SK-N-SH treated with all-trans-retinoic acid at 6 μM for 48 hours (cell line): ENCODE results near the gene EPOP.

Source experiments
- ARNTL ChIP-seq: fragments of 450-650 bp; formaldehyde crosslinking; IDR thresholded peaks from 2 replicates; pipeline ENCODE4 v1.5.0; 2020; ENCODE audit warnings: low read depth, mild to moderate bottlenecking, moderate library complexity, borderline replicate concordance
- BACH2 ChIP-seq: fragments of 250-450 bp; sonication (Bioruptor Pico); IDR thresholded peaks from 2 replicates; pipeline ENCODE4 v1.9.0; 2021; ENCODE audit warnings: mild to moderate bottlenecking, borderline replicate concordance
- CREB5 ChIP-seq: fragments of 250-450 bp; sonication (Bioruptor Pico); IDR thresholded peaks from 2 replicates; pipeline ENCODE4 v1.5.1; 2020; ENCODE audit warnings: low read depth, mild to moderate bottlenecking, moderate library complexity
- CSRNP3 ChIP-seq: fragments of 250-450 bp; sonication (Bioruptor Pico); IDR thresholded peaks from 2 replicates; pipeline ENCODE4 v1.5.1; 2021; ENCODE audit warnings: mild to moderate bottlenecking, moderate library complexity
- GLIS3 ChIP-seq: fragments of 250-450 bp; sonication (Bioruptor Pico); IDR thresholded peaks from 2 replicates; pipeline ENCODE4 v1.5.0; 2020; ENCODE audit warnings: mild to moderate bottlenecking, moderate library complexity
- OSR1 ChIP-seq: fragments of 250-450 bp; sonication (Bioruptor Pico); IDR thresholded peaks from 2 replicates; pipeline ENCODE4 v1.8.0; 2022; ENCODE audit warnings: moderate library complexity, mild to moderate bottlenecking, inconsistent platforms
- PATZ1 ChIP-seq: fragments of 250-450 bp; sonication (Bioruptor Pico); IDR thresholded peaks from 2 replicates; pipeline ENCODE4 v1.8.0; 2020; ENCODE audit warnings: mild to moderate bottlenecking, moderate library complexity, borderline replicate concordance
- PPARA ChIP-seq: fragments of 250-450 bp; sonication (Bioruptor Pico); IDR thresholded peaks from 2 replicates; pipeline ENCODE4 v1.5.0; 2020; ENCODE audit warnings: mild to moderate bottlenecking, borderline replicate concordance
- RARB ChIP-seq: fragments of 250-450 bp; sonication (Bioruptor Pico); IDR thresholded peaks from 2 replicates; pipeline ENCODE4 v1.8.0; 2021; ENCODE audit warnings: mild to moderate bottlenecking, moderate library complexity
- TCF4 ChIP-seq: fragments of 250-450 bp; sonication (Bioruptor Pico); IDR thresholded peaks from 2 replicates; pipeline ENCODE4 v1.8.0; 2021; ENCODE audit warnings: mild to moderate bottlenecking, moderate library complexity, borderline replicate concordance
- ZC3H10 ChIP-seq: fragments of 250-450 bp; sonication (Bioruptor Pico); IDR thresholded peaks from 2 replicates; pipeline ENCODE4 v1.5.1; 2021; ENCODE audit warnings: mild to moderate bottlenecking, moderate library complexity
- ZFP30 ChIP-seq: fragments of 450-650 bp; formaldehyde crosslinking; IDR thresholded peaks from 2 replicates; pipeline ENCODE4 v1.5.0; 2022; ENCODE audit warnings: mild to moderate bottlenecking, moderate library complexity
- ZNF565 ChIP-seq: fragments of 450-650 bp; formaldehyde crosslinking; conservative IDR thresholded peaks from 2 replicates; pipeline ENCODE4 v1.5.0; 2020; ENCODE audit warnings: low read depth, mild to moderate bottlenecking, moderate library complexity
- TF ChIP-seq, protein P1 (sequence below): fragments of 250-450 bp; sonication (Bioruptor Pico); IDR thresholded peaks from 2 replicates; pipeline ENCODE4 v1.8.0; 2021; ENCODE audit warnings: low read depth, mild to moderate bottlenecking, moderate library complexity, borderline replicate concordance

GRCh38 chr17:38697061-38697820 lies 22.5 kb upstream of the EPOP start:
- TF ChIP-seq ZNF565 (CRISPR knock-in tag) (no peak), CSRNP3 (CRISPR knock-in tag) (no peak), GLIS3 (CRISPR knock-in tag) (no peak), RARB (no peak), ZFP30 (CRISPR knock-in tag) (no peak), ARNTL (CRISPR knock-in tag) (no peak), ZC3H10 (CRISPR knock-in tag) (no peak), PPARA (no peak), BACH2 (no peak), CREB5 (no peak), TCF4 (CRISPR knock-in tag) (no peak), OSR1 (CRISPR knock-in tag) (no peak), PATZ1 (CRISPR knock-in tag) (no peak)
- TF ChIP-seq, protein P1, sequence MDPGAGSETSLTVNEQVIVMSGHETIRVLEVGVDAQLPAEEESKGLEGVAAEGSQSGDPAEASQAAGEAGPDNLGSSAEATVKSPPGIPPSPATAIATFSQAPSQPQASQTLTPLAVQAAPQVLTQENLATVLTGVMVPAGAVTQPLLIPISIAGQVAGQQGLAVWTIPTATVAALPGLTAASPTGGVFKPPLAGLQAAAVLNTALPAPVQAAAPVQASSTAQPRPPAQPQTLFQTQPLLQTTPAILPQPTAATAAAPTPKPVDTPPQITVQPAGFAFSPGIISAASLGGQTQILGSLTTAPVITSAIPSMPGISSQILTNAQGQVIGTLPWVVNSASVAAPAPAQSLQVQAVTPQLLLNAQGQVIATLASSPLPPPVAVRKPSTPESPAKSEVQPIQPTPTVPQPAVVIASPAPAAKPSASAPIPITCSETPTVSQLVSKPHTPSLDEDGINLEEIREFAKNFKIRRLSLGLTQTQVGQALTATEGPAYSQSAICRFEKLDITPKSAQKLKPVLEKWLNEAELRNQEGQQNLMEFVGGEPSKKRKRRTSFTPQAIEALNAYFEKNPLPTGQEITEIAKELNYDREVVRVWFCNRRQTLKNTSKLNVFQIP (CRISPR knock-in tag) = no peak
